ENCODE data around the gene ADISSP. TPM values are rescaled to one million over a fixed set of nuclear protein-coding genes. Genes with fewer than 3 reads are reported as not detected.

ADISSP gene
- total RNA-seq, result 20.1 and 41.2 TPM in 2 replicates

DNA sequence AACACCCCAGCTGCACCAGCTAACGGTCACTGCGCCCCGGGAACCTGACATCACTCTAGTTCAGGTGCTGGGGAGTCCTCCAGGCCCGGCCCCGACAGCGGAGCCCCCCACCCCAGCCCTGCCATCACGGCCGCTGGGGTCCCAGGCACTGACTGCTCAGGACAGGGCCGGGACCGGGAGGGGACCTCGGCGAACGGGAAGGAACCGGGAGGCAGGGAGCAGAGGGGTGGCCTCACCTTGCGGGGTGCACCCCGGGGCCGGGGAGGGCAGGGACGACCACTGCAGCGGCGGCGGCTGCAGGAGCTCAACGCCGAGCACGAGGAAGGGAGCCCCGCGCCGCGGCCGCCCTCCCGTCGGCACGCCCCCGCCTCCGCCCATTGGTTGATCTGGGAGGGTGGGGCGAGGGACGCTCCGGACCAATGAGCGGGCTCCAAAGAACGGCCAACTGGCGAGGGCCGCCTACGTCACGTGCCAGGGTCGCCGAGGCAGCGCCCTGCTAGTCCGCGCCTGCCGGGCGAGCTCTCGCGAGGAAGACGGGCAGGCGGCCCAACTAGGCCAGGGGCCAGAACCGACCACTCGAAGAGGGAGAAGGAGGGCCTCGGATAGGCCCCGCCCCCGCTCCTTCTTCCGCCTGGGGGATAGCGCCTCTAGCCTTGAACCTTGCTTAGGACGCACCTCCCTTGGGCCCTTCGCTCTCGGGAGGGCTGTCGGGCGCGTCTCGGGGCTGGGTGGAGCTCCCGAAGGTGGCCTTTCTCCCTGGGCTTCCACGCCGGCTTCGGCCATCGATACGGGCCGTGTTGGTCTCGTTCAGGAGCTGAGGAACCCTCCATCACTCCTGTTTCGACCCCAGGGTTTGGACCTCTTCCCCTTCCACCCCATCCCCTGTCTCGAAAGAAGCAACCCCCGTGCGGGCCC, at the start of gene ADISSP:
Gene ADISSP (minus strand): TSS at position 327 of the 915 bp plus-strand sequence. CDS start 7,653 bp downstream, outside the sequence.

DNA sequence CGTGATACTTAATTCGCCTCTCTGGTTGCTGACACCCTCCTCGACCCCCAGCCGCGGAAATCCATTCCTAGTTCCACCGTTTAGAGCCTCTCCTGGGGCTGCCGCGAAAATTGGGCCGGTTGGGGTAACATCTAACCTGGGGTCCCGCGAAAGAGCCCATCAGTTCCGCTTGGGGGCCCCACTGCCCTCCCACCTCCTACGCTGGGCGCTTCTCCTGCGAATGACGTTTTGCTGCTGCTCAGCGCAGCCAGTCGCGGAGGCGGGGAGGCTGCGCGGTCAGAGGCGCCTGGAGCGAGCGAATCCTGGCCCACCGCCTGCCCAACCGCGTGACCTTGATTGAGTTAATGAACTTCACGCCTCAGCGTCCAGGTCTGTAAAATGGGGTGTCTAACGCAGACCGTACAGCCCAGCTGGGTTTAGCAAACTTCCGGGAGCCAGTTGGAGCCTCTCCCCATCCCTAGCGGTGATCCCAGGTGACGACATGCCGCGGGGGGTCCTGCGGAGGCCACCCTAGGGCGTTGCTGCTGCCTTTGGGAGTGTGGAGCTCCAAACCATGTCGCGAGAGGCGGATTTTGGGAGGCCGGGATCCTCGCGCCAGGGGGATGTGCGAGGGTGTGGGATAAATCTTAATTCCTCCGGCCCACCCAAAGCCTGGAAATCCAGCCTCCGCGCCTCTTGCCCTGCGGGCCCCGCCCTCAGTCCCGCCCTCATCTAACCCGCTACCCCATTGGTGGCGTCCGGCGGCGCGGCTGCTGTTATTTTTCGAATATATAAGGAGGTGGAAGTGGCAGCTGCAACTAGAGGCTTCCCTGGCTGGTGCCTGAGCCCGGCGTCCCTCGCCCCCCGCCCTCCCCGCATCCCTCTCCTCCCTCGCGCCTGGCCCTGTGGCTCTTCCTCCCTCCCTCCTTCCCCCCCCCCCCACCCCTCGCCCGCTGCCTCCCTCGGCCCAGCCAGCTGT, 28.2 kb upstream of the ADISSP start, which contains the start of gene CDC25B:
Gene CDC25B (plus strand): TSS at position 800 of the 958 bp plus-strand sequence. CDS start 222 bp downstream, outside the sequence.

GRCh38 chr20:3786665-3787323, 19.2 kb upstream of the ADISSP start, which contains the start of gene CENPB:
Gene CENPB, minus strand, starts transcription at chr20:3786740. Its CDS starts 257 bp downstream, at chr20:3786483.

DNA sequence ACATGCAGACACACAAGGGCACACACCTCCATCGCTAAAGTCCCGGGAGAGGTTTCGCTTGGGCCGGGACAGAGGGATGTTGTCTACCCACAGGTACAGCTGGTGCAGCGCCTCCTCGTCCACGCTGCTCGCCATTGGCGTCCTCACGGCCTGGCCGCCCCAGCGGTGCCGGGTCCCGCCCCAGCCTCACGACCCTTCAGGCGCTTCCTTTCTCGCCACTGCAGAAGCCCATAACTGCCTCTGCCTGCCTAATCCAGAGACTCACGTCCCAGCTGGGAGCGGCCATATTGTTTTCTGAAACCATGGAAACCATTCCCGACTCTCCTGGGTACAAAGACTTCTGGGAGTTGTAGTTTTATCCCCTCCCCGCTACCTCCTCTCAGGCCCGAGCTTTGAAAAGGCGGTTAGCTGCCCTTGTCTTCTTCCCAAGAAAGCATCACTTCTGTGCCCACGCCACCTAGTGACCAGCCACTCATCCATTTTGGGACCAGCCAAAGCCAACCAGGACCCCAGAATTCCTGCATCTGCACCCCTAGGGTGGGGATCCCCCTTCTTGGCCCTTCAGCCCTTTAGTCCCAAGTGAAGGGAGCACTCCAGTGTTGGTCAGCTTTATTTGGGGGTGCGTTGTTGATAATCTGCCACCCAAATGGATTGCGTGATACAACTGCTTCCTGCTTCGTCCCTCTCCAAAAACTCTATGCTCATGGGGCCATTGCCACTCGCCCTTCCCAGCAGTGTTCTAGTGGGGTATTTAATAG, 13.8 kb upstream of the ADISSP start, which contains the start of gene SPEF1:
Gene SPEF1 (minus strand): TSS at position 296 of the 758 bp plus-strand sequence. CDS start 161 bp downstream, at position 135.

DNA sequence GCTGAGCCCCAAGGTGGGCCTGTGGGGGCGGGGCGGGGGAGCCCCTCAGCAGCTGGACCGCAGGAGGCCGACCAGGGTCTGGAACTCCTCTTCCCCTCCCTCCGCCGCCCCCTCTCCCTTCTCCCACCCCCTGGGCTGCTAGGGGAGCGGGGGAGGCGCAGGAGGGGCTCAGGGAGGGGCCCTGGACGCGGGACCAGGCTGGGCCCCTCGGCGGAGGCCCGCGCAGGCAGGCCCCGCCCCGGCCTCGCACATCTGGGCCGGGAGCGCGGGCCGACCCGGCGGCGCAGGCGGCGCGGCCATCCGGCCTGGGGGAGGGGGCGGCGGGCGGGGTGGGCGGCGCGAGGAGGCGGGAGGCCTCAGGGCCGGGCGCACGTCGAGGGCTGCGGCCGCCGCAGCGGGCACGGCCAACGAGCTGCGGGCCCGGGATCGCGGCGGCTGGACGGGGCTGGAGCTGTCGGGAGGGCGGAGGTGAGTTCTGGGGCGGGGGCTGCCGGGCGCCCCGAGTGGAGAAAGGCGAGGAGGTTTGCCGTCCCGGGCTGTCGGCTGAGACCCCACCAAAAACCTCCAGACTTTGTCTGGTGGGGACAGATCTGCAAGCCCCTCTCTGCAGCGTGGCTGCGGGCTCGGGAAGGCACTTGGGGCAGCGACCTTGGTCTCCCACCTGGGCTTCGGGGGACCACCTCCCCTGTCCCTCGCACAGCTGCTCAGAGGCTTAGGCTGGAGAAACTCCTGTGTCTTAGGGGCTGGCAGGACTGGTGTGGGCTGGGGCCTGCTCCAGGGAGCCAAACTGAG, 35.0 kb downstream of the ADISSP start, which contains the start of gene HSPA12B:
Gene HSPA12B (plus strand): TSS at position 359 of the 792 bp plus-strand sequence. CDS start 5,990 bp downstream, outside the sequence.

GRCh38 chr20:3712279-3712873, 55.2 kb downstream of the ADISSP start, which contains the start of gene SIGLEC1:
Gene SIGLEC1, minus strand, starts transcription at chr20:3712600. Its CDS starts 5,472 bp downstream, at chr20:3707128.

Other genes starting within 250 kb of the ADISSP start
- gene GFRA4, start 104.4 kb downstream of the ADISSP start, total RNA-seq, result not detected in 2 replicates
- gene ADAM33, start 85.7 kb downstream of the ADISSP start, total RNA-seq, result 1.7 and 14.5 TPM in 2 replicates
- not detected in 2 replicates for gene SIGLEC1, start 55.2 kb downstream of the ADISSP start, total RNA-seq
- 0.13 and 0.88 TPM in 2 replicates for gene HSPA12B, start 35.1 kb downstream of the ADISSP start, total RNA-seq
- not detected in 2 replicates for gene SPEF1, start 13.7 kb upstream of the ADISSP start, total RNA-seq
- gene CENPB, start 19.0 kb upstream of the ADISSP start, total RNA-seq, result 84.6 and 90.1 TPM in 2 replicates
- 32.2 and 107 TPM in 2 replicates for gene CDC25B, start 28.6 kb upstream of the ADISSP start, total RNA-seq
- gene AP5S1, start 52.8 kb upstream of the ADISSP start, total RNA-seq, result 11.8 and 19.9 TPM in 2 replicates
- 17.5 and 42.3 TPM in 2 replicates for gene MAVS, start 79.1 kb upstream of the ADISSP start, total RNA-seq
- 36.7 and 41.8 TPM in 2 replicates for gene PANK2, start 121.6 kb upstream of the ADISSP start, total RNA-seq
- 30.6 and 91.0 TPM in 2 replicates for gene RNF24, start 247.8 kb upstream of the ADISSP start, total RNA-seq

Measured in epithelial cell of alveolus of lung (primary cell).